Endothelial cell of hepatic sinusoid (primary cell): Measurements from ENCODE around the gene ATP6V1E1.

ENCODE experiments used
- in situ Hi-C: cut with HindIII; loops from 2 replicates; pipeline ENCODE4 v1.10.0; 2017; ENCODE audit warnings: low sequenced_read_pairs

ATP6V1E1 gene

DNA sequence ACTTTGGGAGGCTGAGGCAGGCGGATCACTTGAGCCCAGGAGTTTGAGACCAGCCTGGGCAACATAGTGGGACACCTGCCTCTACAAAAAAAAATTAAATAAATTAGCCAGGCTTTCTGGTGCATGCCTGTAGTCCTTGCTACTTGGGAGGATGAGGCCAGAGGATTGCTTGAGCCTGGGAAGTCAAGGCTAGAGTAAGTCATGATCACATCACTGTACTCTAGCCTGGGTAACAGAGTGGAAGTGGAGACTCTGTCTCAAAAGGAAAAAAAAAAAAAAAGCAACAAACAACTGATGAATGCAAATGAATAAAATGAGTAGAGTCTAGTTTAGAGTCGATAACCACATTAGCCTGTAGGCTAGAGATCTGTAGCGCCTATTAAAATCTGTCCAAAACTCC, 6.1 kb upstream of the ATP6V1E1 start:
- in situ Hi-C loops: loop anchor here (5.0 kb wide), 1 partner anchor 43 kb away; no protein-coding TSS in a partner anchor

DNA sequence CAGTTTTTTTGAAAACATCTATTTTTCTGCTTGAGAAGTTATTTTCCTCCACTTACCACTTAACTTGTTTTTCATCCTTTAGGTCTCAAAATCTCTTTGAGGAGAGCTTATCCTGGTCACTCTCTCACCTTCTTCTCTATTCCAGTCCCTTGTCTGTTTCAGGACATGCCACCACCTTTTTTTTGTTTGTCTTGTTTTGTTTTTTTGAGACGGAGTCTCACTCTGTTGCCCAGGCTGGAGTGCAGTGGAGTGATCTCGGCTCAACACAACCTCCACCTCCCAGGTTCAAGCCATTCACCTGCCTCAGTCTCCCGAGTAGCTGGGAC, 5.4 kb upstream of the ATP6V1E1 start:
- in situ Hi-C loops: loop anchor here (5.0 kb wide), 1 partner anchor 43 kb away; no protein-coding TSS in a partner anchor

DNA sequence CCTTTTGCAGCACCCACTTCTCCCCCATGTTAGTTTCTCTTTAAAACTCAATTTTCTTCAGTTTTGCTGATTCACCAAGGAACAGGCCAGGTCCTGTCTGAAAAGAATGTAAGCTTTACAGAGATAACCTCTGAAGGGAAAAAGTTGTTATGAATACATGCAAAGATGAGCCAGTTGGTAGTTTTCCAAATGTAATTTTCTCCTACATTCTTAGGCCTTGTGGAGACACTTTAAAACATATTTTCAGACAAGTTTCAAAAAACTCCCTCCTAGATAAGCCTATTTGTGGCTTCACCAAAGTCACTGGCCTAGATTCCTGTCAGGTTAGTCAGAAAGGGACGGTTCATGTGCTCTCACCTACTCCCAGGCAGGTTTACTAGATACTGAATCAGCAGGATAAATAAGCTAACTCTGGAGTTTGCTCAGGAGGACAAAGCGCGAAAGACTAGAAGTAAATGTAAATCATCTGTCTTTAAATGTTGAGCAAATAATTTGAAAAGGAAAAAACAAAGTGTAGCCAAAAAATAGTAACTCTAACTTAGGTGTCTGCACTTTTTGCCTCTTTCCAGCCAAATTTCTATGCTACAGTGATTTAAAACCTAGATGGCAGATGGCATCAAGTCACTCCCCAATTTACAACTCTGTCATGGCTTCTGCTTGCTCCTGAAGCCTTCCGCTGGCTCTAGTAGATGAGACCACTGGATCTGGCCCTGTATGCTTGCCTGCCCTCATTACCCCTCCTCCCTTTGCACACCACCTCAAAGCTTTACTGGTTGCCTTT, 4.9 kb upstream of the ATP6V1E1 start:
- in situ Hi-C loops: loop anchor here (5.0 kb wide), 1 partner anchor 44 kb away; no protein-coding TSS in a partner anchor

- in situ Hi-C loops: loop anchor here (5.0 kb wide), 1 partner anchor 46 kb away; no protein-coding TSS in a partner anchor
Observed at GRCh38 chr22:17631076-17631565, 2.6 kb upstream of the ATP6V1E1 start.

- in situ Hi-C loops: loop anchor here (5.0 kb wide), 1 partner anchor 48 kb away; no protein-coding TSS in a partner anchor
Observed at GRCh38 chr22:17629641-17630040, 1.1 kb upstream of the ATP6V1E1 start.

- in situ Hi-C loops: no loop called here
Observed at GRCh38 chr22:17629173-17629489, 582 bp upstream of the ATP6V1E1 start.

- in situ Hi-C loops: no loop called here
Observed at GRCh38 chr22:17627961-17628405, 566 bp downstream of the ATP6V1E1 start.

- in situ Hi-C loops: no loop called here
Observed at GRCh38 chr22:17613280-17613679, 15.3 kb downstream of the ATP6V1E1 start.

DNA sequence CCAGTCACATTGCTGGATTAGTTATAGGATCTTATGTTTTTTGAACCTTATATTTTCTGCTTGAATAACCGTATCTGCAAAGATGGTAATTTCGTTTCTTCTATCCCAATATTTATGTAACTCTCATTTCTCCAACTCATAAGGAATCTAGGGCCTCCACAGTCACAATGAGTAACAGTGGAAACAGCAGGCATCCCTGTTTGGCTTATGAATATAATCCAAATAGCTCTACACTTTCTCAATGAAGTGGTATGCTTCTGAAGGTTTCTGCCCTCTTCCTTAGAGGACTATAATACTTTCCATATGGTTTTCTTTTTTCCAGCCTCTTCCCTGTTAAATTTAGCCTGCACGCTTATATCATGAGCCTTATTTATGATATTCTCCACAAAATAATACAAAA, 16.5 kb downstream of the ATP6V1E1 start:
- in situ Hi-C loops: no loop called here

- in situ Hi-C loops: no loop called here
Observed at GRCh38 chr22:17607891-17608521, 20.5 kb downstream of the ATP6V1E1 start.

- in situ Hi-C loops: no loop called here
Observed at GRCh38 chr22:17606496-17606895, 22.1 kb downstream of the ATP6V1E1 start.

GRCh38 chr22:17603668-17604067, 24.9 kb downstream of the ATP6V1E1 start:
- in situ Hi-C loops: no loop called here

- in situ Hi-C loops: no loop called here
Observed at GRCh38 chr22:17601031-17601430, 27.5 kb downstream of the ATP6V1E1 start.

- in situ Hi-C loops: no loop called here
Observed at GRCh38 chr22:17598318-17598717, 30.2 kb downstream of the ATP6V1E1 start.

GRCh38 chr22:17597217-17597616, 31.3 kb downstream of the ATP6V1E1 start:
- in situ Hi-C loops: no loop called here

- in situ Hi-C loops: no loop called here
Observed at GRCh38 chr22:17596226-17596625, 32.3 kb downstream of the ATP6V1E1 start.

- in situ Hi-C loops: no loop called here
Observed at GRCh38 chr22:17592201-17592600, 36.3 kb downstream of the ATP6V1E1 start.

- in situ Hi-C loops: no loop called here
Observed at GRCh38 chr22:17590586-17590985, 38.0 kb downstream of the ATP6V1E1 start.

- in situ Hi-C loops: no loop called here
Observed at GRCh38 chr22:17589810-17590375, 38.7 kb downstream of the ATP6V1E1 start.

- in situ Hi-C loops: no loop called here
Observed at GRCh38 chr22:17588606-17589005, 39.9 kb downstream of the ATP6V1E1 start.

DNA sequence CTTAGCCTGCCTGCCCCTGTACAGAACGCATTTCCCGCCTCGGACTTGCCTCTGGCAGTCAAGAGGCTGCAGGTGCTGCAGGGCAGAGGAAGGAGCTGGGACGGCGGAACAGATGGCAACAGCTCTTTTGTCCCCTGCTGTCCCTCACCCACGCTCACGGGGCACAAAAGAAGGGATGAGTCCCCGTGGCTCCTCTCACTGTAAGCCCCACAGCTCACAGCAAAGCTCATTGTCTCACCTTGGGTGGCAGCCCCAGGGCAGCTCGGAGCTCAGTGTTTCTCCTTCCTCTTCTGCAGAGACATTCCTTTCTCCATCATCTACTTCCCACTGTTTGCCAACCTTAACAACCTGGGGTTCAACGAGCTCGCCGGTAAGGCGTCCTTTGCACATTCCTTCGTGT, 40.9 kb downstream of the ATP6V1E1 start:
- in situ Hi-C loops: no loop called here
